ENCODE results near the gene LRRTM4. TPM values are rescaled to one million over a fixed set of nuclear protein-coding genes. Genes with fewer than 3 reads are reported as not detected.

The LRRTM4 gene
- total RNA-seq, 1 donor from 2014 or later, result not detected

DNA sequence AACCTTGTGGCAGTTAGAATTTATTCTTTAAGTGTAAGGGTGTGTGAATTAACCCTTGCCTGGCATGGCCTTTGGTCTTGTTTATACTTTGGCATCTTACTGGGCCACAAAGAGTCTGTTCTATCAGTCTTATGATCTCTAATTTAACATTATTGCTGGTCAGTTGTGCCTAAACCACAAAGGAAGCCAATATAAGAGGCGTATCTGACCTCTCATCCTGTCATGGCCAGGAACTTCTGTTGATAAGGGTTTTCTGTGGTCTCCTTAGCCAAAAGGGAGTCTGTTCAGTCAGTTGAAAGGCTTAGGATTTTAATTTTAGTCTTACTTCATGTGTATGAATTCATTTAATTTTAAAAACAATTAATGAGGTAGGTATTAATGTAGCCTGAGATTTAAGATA is 127.2 kb downstream of the LRRTM4 start:
- Histone ChIP-seq H3K27me3 (ENCODE audit: control insufficient read depth, insufficient read depth, low read length) (no peaks in the 10 kb centered on the region), H3K36me3 (ENCODE audit: control insufficient read depth, insufficient read depth, low read length) (no peaks in the 10 kb centered on the region), H3K4me3 (ENCODE audit: low read depth, low read length) (no peak overlapping the region)
- DNase-seq (ENCODE audit: low read depth) (no peak), FAIRE-seq (no peak)
- TF ChIP-seq, protein P1, sequence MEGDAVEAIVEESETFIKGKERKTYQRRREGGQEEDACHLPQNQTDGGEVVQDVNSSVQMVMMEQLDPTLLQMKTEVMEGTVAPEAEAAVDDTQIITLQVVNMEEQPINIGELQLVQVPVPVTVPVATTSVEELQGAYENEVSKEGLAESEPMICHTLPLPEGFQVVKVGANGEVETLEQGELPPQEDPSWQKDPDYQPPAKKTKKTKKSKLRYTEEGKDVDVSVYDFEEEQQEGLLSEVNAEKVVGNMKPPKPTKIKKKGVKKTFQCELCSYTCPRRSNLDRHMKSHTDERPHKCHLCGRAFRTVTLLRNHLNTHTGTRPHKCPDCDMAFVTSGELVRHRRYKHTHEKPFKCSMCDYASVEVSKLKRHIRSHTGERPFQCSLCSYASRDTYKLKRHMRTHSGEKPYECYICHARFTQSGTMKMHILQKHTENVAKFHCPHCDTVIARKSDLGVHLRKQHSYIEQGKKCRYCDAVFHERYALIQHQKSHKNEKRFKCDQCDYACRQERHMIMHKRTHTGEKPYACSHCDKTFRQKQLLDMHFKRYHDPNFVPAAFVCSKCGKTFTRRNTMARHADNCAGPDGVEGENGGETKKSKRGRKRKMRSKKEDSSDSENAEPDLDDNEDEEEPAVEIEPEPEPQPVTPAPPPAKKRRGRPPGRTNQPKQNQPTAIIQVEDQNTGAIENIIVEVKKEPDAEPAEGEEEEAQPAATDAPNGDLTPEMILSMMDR (IDR thresholded peaks at IDR 0.05; ENCODE audit: insufficient read depth, low read length, severe bottlenecking), result no peak

DNA sequence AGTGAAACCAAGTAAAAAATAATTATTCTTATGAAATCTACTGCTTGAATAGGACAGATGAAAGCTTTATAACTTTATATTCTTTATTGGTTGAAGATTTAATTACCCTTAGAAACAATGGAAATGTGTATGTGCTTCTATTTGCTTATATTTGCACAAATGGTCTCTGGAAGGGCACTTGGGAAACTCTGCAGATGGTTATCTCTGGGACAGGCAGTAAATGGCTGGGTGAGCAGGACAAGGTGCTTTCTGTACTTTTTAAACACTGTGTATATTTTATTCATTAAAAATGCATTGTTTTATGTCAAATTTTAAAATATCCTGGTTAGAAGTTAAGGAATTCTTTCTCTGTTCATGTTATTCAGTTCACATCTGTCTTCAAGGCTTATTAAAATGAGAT is 131.1 kb downstream of the LRRTM4 start:
- H3K4me3 ChIP-seq (ENCODE audit: low read depth, low read length), result no peak overlapping the region
- no peaks in the 10 kb centered on the region for H3K36me3 ChIP-seq (ENCODE audit: control insufficient read depth, insufficient read depth, low read length)
- TF ChIP-seq, protein P1 (IDR thresholded peaks at IDR 0.05; ENCODE audit: insufficient read depth, low read length, severe bottlenecking), result no peak
- H3K27me3 ChIP-seq (ENCODE audit: control insufficient read depth, insufficient read depth, low read length), result no peaks in the 10 kb centered on the region
- no peak for DNase-seq (ENCODE audit: low read depth)
- no peak for FAIRE-seq

DNA sequence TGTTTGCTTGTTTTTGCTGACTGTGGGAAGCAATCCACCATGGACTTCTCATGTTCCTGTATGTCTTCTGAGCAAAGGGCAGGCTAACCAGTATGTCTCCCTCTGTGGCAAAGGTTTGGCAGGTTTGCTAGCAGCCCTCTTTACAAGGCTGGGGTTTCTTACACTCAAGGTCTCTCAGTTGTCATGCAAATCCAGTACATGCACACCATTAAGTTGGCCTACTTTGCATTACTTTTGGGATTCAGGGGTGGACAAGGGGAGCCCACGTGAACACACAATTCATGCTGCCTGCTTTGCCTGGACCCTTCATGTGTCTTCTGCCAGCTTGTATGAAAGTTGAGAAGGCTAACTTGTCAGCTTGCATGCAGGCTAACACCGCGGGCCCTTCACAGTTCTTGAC is 134.9 kb downstream of the LRRTM4 start:
- H3K4me3 ChIP-seq (ENCODE audit: low read depth, low read length), result no peak overlapping the region
- H3K27me3 ChIP-seq (ENCODE audit: control insufficient read depth, insufficient read depth, low read length), result no peaks in the 10 kb centered on the region
- FAIRE-seq (no peak), DNase-seq (ENCODE audit: low read depth) (no peak)
- H3K36me3 ChIP-seq (ENCODE audit: control insufficient read depth, insufficient read depth, low read length), result no peaks in the 10 kb centered on the region
- TF ChIP-seq, protein P1 (IDR thresholded peaks at IDR 0.05; ENCODE audit: insufficient read depth, low read length, severe bottlenecking), result no peak

DNA sequence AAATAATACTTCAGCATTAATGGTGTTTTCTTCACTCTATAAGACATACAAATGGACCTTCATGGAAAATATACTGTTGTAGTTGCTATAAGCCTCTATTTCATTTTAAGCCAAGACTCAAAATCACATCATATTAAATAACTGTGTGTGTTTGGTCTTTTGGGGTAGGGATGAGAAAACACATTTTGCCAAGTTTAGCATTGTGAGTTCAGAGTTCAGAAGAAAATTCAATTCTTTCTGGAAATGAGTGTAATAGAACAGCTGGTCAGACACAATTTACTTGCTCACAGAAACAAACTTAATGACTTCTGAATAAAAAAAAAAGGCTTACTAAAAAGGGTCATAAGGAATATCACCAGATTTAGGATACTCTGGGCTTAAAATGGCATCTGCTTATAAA is 149.5 kb downstream of the LRRTM4 start:
- TF ChIP-seq, protein P1 (IDR thresholded peaks at IDR 0.05; ENCODE audit: insufficient read depth, low read length, severe bottlenecking), result no peak
- no peak for FAIRE-seq
- no peaks in the 10 kb centered on the region for H3K36me3 ChIP-seq (ENCODE audit: control insufficient read depth, insufficient read depth, low read length)

DNA sequence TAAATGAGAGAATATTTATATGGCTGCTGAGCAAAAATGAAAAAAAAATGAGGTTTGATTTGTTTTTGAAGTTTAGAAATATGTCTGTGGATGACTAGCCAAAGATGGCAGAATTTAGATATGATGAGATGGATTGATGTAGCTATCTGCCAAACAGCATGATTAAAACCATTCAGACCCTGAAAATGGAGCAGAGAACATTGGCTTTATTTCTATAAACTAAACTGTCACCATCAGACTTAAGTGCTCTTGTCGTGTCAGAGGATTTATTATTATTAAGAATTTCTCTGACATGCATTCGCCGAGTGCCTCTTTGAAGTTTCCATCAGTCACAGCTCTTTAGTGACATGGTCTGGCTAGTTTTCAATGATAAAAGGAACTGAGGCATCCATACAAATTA is 151.7 kb downstream of the LRRTM4 start:
- no peak overlapping the region for H3K4me3 ChIP-seq (ENCODE audit: low read depth, low read length)
- H3K27me3 ChIP-seq (ENCODE audit: control insufficient read depth, insufficient read depth, low read length), result no peaks in the 10 kb centered on the region
- TF ChIP-seq, protein P1 (IDR thresholded peaks at IDR 0.05; ENCODE audit: insufficient read depth, low read length, severe bottlenecking), result no peak
- no peak for DNase-seq (ENCODE audit: low read depth)
- FAIRE-seq, result no peak
- no peaks in the 10 kb centered on the region for H3K36me3 ChIP-seq (ENCODE audit: control insufficient read depth, insufficient read depth, low read length)

More for the DNA sequence above, 149.5 kb downstream of the LRRTM4 start:
- Histone ChIP-seq H3K27me3 (ENCODE audit: control insufficient read depth, insufficient read depth, low read length) (no peaks in the 10 kb centered on the region), H3K4me3 (ENCODE audit: low read depth, low read length) (no peak overlapping the region)
- no peak for DNase-seq (ENCODE audit: low read depth)

DNA sequence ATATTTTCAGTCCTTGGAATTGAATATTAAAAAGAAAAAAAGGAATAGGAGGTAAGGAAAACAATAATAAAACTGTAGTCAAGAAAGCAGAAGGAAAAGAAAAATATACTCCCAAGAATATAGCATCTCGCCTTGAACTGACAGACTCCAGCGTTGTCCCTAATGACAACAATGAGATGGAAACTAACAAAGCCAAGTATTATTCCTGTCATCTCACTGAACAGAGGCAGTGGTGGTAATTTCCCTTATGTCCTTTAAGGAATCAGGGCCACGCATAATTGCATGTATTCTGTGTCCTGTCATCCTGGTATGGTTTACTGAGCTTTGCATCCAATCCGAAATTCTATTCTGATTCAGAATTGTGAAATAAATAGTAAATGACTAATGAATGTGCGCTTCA is 158.9 kb downstream of the LRRTM4 start:
- DNase-seq (ENCODE audit: low read depth) (no peak), FAIRE-seq (no peak)
- H3K36me3 ChIP-seq (ENCODE audit: control insufficient read depth, insufficient read depth, low read length), result no peaks in the 10 kb centered on the region

More for the DNA sequence above, 158.9 kb downstream of the LRRTM4 start:
- Histone ChIP-seq H3K27me3 (ENCODE audit: control insufficient read depth, insufficient read depth, low read length) (no peaks in the 10 kb centered on the region), H3K4me3 (ENCODE audit: low read depth, low read length) (no peak overlapping the region)
- TF ChIP-seq, protein P1 (IDR thresholded peaks at IDR 0.05; ENCODE audit: insufficient read depth, low read length, severe bottlenecking), result no peak

Data from bronchial epithelial cell (primary cell).